GM18511 (cell line): ENCODE data around the gene BMPR1B.

Source experiments
- ATAC-seq: cut with Tn5 transposase; IDR thresholded peaks from one replicate; pipeline ENCODE4 v1.9.1; 2021; ENCODE audit warnings: mild to moderate bottlenecking, moderate library complexity; ENCODE audit not compliant: unreplicated experiment

Gene BMPR1B

GRCh38 chr4:94905511-94905910 lies 147.8 kb downstream of the BMPR1B start:
- no peak for ATAC-seq

- no peak for ATAC-seq
These were observed 151.9 kb downstream of the BMPR1B start for GRCh38 chr4:94909645-94910044.

DNA sequence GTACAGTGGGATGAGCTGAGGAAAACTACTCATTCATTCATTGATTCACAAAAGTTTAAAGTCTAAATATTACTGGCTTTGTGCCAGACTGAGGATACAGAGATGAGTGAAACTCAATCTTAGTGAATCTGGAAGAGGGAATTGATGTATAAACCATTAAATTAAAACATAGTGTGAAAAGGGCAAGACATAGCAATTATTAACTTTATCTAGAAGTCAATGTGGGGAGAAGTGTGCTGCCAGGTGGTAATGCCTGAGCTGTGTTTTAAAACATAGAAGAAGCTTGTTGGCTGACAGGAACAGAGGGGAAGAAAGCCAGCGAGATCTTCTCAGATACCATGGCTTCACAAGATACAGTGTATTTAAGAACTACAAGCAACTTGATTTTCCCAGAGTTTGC lies 153.4 kb downstream of the BMPR1B start:
- ATAC-seq: peak; percentile 53

DNA sequence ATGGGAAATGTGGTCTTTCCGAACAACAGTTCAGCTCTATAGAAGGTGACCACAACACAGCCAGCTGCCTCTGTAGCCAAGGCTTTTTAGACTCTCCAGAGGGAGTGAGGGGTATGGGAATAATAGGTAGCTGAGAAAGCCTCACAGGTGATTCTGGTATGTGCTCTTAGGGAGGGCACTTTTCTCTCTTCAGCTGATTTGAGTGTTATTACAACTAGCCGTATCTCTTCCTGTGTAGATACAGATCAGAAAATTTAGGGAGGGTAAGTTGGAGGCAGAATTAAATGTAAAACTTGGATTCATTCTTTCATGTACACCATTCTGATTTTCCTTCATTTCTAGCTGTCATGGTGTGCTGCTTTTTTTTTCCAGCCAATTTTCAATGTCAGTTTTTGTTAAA lies 154.9 kb downstream of the BMPR1B start:
- ATAC-seq: no peak

DNA sequence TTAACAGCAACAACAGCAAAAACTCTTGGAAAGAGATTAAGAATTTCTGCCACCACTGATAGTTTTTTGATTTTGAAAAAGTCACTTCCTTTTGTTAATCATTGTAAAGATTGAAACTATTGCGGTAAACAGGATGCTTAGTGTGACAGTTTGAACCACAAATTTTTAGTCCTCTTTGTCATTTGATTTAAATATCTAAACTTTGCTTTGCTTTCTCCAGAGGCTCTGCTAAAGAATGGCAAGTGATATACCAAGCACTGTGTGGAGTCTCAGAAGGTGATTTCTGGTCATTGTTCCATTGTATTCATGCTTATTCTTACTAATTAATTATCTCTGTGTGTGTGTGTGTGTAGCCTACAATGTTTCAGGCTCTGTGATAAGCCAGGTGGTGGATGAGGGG lies 155.6 kb downstream of the BMPR1B start:
- peak; percentile 84 for ATAC-seq

DNA sequence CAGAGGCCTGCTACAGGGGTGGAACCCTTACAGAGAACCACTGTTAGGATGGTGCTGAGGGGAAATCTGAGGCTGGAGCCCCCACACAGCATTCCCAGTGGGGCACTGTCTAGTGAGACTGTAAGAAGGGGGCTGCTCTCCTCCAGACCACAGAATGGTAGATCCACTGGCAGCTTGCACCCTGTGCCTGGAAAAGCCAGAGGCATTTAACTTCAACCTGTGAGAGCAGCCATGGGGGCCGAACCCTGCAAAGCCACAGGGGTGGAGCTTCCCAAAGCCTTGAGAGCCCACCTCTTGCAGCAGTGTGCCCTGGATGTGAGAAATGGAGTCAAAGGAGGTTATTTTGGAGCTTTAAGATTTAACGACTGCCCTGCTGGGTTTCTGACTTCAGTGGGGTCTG lies 159.4 kb downstream of the BMPR1B start:
- ATAC-seq: no peak

DNA sequence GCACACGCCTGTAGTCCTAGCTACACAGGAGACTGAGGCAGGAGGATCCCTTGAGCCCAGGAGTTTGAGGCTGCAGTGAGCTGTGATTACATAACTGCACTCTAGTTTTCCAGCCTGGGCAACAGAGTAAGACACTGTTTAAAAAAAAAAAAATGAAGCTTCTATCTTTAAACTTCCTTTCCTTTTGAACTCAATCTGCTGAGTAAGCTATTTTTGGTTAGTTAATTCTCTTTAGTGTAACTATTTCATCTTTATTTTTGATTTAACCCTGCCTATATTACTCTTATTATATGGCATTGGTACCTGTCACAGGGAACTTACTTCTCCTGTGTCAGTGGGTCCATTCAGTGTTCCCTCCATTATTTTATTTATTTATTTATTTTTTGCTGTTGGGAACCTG lies 160.8 kb downstream of the BMPR1B start:
- no peak for ATAC-seq

GRCh38 chr4:94920369-94920768 lies 162.6 kb downstream of the BMPR1B start:
- no peak for ATAC-seq

- no peak for ATAC-seq
These were observed 166.8 kb downstream of the BMPR1B start for GRCh38 chr4:94924566-94924965.

- no peak for ATAC-seq
These were observed 168.1 kb downstream of the BMPR1B start for GRCh38 chr4:94925764-94926347.

- no peak for ATAC-seq
These were observed 169.2 kb downstream of the BMPR1B start for GRCh38 chr4:94926936-94927335.

GRCh38 chr4:94927696-94928095 lies 169.9 kb downstream of the BMPR1B start:
- ATAC-seq: no peak

DNA sequence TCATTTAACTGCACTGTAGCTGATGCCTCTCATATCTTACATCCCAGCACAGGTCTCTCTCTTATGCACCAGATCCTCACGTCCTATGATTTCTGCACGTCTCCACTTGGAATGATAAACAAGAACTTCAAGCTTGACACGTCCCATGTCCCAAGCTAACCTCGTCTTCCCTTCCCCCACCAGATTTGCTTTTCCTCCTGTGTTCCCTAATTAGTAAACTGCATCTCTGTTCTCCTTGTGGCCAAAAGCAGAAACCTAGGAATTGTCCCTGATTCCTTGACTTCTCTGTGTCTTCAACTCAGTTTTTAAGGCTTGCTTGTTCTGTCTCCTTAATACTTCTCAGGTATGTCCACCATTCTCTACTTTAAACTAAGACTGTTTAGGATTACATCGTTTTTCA lies 171.9 kb downstream of the BMPR1B start:
- ATAC-seq: no peak

DNA sequence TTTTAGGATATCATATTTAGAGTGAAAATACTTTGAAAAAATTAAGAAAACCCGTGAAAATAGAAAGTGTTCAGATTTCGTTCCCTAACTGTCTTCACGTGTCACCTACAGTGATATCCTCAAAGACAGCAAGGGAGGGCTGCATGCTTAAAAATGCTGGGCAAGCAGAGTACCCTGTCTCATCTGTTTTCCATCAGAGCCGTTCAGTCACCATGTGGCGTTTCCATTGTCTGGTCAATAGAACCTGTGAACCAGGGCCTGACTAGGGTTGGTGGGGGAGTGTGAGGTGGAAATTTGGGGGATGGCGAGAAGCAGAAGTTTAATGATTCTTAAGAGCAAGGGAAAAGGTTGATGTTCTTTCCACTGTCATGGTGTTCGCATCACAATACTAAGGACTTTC lies 173.9 kb downstream of the BMPR1B start:
- ATAC-seq: no peak

GRCh38 chr4:94932366-94932765 lies 174.6 kb downstream of the BMPR1B start:
- no peak for ATAC-seq

DNA sequence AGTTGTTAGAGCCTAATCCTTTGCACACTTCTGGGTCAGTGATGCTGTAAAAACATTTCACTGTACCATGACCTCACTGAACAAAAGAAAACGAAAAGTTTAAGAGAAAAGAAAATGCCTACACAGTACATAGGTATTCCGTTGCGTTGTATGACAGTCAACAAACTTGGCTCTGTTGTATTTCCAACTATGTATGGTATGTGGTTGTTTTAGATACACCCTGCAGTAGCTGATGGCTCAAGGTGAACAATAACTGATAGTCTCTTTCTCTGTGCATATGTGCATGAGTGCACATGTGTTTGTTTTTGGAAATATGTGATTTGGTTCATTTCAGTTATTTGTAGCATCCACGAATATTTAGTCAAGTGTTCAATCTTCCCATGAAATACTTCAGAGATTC lies 176.0 kb downstream of the BMPR1B start:
- no peak for ATAC-seq

DNA sequence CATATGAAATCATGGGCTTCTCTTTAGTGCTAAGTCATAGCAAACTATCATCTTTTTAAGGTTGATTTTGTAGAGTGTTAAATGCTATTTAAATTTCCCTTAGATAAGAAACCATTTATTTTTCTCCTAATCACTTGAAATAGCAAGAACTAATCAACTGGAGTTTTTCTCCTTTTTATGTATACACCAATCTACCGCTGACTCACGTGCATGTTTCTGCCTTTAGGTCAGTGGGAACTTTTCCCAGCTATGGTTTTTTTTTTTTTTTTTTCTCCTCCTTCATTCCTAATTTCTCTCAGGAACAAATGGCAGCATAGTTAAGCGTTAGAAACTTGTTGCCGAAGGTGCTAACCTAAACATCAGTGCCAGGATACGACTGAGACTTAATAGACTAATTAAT lies 176.4 kb downstream of the BMPR1B start:
- ATAC-seq: no peak

- no peak for ATAC-seq
These were observed 177.1 kb downstream of the BMPR1B start for GRCh38 chr4:94934864-94935263.

- ATAC-seq: no peak
These were observed 179.1 kb downstream of the BMPR1B start for GRCh38 chr4:94936854-94937253.

- ATAC-seq: no peak
These were observed 182.2 kb downstream of the BMPR1B start for GRCh38 chr4:94939791-94940519.

GRCh38 chr4:94940520-94940908 lies 182.8 kb downstream of the BMPR1B start:
- ATAC-seq: no peak

DNA sequence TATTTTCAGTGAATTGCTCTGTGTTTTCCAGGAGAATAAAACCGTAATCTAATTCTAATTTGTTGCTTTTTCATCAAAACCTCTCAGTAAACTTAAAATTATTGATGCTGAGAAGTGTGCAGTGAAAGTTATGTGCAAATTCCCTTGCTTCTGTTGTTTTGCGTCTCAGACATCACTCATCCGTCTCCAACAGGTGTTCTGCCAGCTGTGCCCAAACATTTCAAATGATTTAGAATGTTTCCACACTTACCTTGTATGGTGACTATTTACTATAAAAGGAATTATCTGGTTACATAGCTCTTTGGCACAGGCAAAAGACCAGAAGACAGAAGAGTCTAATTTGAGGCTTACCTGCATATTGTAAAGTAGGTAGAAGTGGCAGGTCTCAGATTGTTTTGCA lies 184.0 kb downstream of the BMPR1B start:
- no peak for ATAC-seq

DNA sequence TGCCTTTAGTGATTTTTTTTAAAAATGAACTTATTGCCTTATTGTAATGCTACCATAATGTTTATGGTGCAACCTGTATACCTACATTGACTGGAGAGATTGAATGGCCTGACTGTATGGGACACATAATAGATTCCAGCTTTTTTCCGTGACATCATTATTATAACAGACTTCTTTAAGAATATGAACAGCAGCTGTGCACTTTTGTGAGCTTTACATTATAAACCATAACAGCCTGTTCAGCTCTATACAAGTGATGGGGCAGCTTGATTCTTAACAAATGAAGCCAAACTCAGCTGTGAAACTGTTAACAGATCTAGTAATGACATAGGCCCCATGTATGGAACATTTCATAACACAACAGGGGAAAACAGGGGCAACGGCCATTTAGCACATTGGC lies 187.0 kb downstream of the BMPR1B start:
- no peak for ATAC-seq
